ENCODE results near the gene RFX7. TPM values are rescaled to one million over a fixed set of nuclear protein-coding genes. Genes with fewer than 3 reads are reported as not detected.

Gene RFX7
- 15.0 TPM for polyA plus RNA-seq (2013, experiment 1 of 2)
- 14.7 TPM for polyA plus RNA-seq (2013, experiment 2 of 2)

DNA sequence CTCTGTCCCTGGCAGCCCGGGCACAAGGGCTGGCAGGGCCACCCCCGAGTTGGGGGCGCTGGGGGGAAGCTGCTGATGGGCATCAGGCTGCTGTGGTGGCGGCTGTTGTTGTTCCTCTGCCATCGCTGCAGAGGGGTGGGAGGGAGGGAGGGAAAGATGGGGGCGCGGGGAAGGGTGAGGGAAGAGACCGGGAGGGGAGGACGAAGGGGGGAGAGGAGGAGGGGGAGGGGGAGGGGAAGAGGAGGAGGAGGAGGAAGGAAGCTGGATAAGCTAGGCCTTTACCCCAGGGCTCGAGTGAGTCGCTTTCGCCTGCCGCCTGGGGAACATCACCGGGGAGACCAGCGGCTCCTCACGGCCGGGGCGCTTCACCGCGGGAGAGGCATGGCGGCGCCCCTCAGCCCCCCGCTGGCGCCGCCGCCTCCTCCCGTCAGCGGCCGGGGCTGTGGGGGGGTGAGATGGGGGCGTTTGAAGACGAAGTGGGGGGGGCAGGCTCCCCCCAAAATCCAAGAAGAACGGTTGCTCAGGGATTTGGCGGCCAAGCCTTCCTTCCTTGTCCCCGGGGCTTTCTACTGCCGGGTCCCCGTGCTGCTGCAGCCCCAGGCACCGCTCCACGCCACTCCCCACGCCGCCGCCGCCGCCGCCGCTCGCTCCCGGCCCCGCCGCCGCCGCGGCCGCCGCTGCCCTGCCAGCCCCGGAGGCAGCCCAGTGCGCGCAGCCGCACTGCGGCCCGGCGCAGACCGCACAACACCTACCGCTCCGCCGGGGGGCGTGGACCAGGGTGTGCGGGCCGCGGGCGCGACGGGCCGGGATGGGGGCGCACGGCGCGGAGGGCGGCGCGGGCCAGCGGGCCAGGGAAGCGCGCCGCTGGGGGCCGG lies at the start of gene RFX7:
RFX7 (minus strand) TSS at position 717 of the 875 bp plus-strand sequence; CDS start at position 123, 594 bp downstream.
- Histone ChIP-seq H2AFZ (ENCODE audit: low read depth, low read length) (peak within 1 kb of the TSS; percentile 89), H2BK5ac (ENCODE audit: low read depth, low read length, poor library complexity, severe bottlenecking) (peak within 1 kb of the TSS; percentile 97), H4K8ac (ENCODE audit: low read length) (peak within 1 kb of the TSS; percentile 85), H3K9me3 (ENCODE audit: control insufficient read depth, low read length) (no peaks in the 10 kb centered on the region), H2BK12ac (ENCODE audit: low read length in 2 of 2) (peak within 1 kb of the TSS in 1 of 2 experiments; percentile 72), H3K4ac (ENCODE audit: low read depth in 1 of 2, low read length in 2 of 2) (peak within 1 kb of the TSS; percentile 75 to 94), H3K27me3 (ENCODE audit: control insufficient read depth in 1 of 2, insufficient read depth in 1 of 2, low read length in 2 of 2) (no peaks in the 10 kb centered on the region), H3K9ac (ENCODE audit: low read length) (peak within 1 kb of the TSS; percentile 91), H4K91ac (ENCODE audit: low read length) (peak within 1 kb of the TSS; percentile 80), H3K23ac (ENCODE audit: low read length in 2 of 2) (peak within 1 kb of the TSS in 1 of 2 experiments; percentile 89), H3K4me1 (ENCODE audit: control insufficient read depth, insufficient read depth, low read depth, low read length) (peaks cover 9% of the 10 kb centered on the region), H2BK120ac (ENCODE audit: low read depth, low read length) (peak within 1 kb of the TSS; percentile 97), H2AK5ac (ENCODE audit: low read length, severe bottlenecking) (no peak within 1 kb of the TSS), H3K18ac (ENCODE audit: low read depth in 1 of 2, low read length in 2 of 2) (peak within 1 kb of the TSS; percentile 95 to 96), H3K27ac (ENCODE audit: low read length, poor library complexity, severe bottlenecking) (peak within 1 kb of the TSS; percentile 94), H3K4me2 (ENCODE audit: low read length, poor library complexity, severe bottlenecking) (peak within 1 kb of the TSS; percentile 81), H3K79me1 (replicated peaks; ENCODE audit: low read length, poor library complexity, severe bottlenecking) (peaks cover 6% of the 10 kb centered on the region), H3K14ac (ENCODE audit: low read length in 2 of 2) (peak within 1 kb of the TSS in 1 of 2 experiments; percentile 91), H3K4me3 (ENCODE audit: insufficient read depth in 1 of 2, low read depth in 1 of 2, low read length in 2 of 2) (peak within 1 kb of the TSS; percentile 88 to 93), H2BK15ac (ENCODE audit: low read depth, poor library complexity, severe bottlenecking) (peak within 1 kb of the TSS; percentile 67), H3K36me3 (ENCODE audit: control insufficient read depth in 1 of 2, insufficient read depth in 2 of 2, low read depth in 1 of 2, low read length in 2 of 2) (peaks cover 0 to 3% of the 10 kb centered on the region in 2 experiments)
- DNase-seq, result peak; percentile 81
- WGBS, result under 1% methylated on average over 57 of the region's 85 CpGs

DNA sequence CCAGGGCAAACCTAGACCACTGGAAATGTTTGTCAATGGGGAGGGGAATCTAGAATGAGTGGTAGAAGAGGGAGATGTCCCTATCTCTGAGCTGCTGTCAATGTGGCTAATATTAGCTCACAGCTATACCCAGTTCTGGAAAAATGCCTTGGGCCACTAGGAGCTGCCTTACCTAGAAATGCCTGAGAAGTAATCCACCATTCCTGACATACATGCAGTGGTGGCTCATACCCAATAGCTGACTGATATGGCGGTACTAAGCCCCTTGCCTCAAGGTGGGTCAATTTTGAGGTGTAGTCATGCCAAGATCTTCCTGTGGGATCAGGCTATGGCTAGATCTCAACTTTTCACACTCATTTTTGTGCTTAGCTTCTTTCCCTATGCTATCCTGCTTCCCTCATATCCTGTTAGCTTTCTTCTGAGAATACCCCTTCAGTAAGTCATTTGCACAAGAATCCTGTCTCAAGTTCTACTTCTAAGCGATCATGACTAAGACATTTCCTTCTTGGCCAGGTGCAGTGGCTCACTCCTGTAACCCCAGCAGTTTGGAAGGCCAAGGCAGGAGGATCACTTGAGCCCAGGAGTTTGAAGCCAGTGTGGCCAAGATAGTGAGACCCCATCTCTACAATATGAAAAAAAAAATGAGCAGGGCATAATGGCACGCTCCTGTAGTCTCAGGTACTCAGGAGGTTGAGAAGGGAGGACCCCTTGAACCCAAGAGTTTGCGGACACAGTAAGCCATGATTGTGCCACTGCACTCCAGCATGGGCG lies 49.1 kb upstream of the RFX7 start:
- 85% methylated on average over 4 of the region's 5 CpGs for WGBS
- no peak overlapping the region for H2AFZ ChIP-seq (ENCODE audit: low read depth, low read length)

DNA sequence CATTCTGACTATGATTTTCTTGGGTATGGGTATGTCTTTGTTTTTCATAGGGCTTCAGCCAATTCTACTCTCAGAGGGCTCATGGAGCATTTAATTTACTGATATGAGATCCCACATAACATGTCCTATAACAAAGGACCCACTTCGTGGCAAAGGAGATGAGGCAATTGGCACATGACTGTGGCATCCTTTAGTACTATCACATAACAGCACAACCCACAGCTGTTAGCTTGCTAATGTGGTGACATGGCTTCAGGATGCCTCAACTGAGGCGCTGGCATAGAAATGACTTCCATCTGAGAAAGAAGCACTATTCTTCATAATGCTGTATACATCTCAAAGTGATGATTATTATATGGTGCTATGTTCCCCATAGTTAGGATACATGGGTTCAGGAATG lies 48.1 kb upstream of the RFX7 start:
- no peak overlapping the region for H2AK5ac ChIP-seq (ENCODE audit: low read length, severe bottlenecking)
- no peaks in the 10 kb centered on the region for H3K36me3 ChIP-seq (ENCODE audit: control insufficient read depth in 1 of 2, insufficient read depth in 2 of 2, low read depth in 1 of 2, low read length in 2 of 2)
- H3K9ac ChIP-seq (ENCODE audit: low read length), result no peak overlapping the region
- H2AFZ ChIP-seq (ENCODE audit: low read depth, low read length), result no peak overlapping the region
- no peak overlapping the region for H4K8ac ChIP-seq (ENCODE audit: low read length)
- no peak overlapping the region for H3K4ac ChIP-seq (ENCODE audit: low read depth in 1 of 2, low read length in 2 of 2)
- H3K27me3 ChIP-seq (ENCODE audit: control insufficient read depth in 1 of 2, insufficient read depth in 1 of 2, low read length in 2 of 2), result no peaks in the 10 kb centered on the region
- no peak overlapping the region for H3K14ac ChIP-seq (ENCODE audit: low read length in 2 of 2)
- no peak overlapping the region for H3K18ac ChIP-seq (ENCODE audit: low read depth in 1 of 2, low read length in 2 of 2)
- H3K9me3 ChIP-seq (ENCODE audit: control insufficient read depth, low read length), result peaks cover 19% of the 10 kb centered on the region
- 57% methylated on average over 1 of the region's 2 CpGs for WGBS
- no peak overlapping the region for H2BK12ac ChIP-seq (ENCODE audit: low read length in 2 of 2)
- no peak overlapping the region for H4K91ac ChIP-seq (ENCODE audit: low read length)
- no peak overlapping the region for H3K4me3 ChIP-seq (ENCODE audit: insufficient read depth in 1 of 2, low read depth in 1 of 2, low read length in 2 of 2)
- H3K27ac ChIP-seq (ENCODE audit: low read length, poor library complexity, severe bottlenecking), result no peak overlapping the region
- H3K23ac ChIP-seq (ENCODE audit: low read length in 2 of 2), result no peak overlapping the region
- H2BK120ac ChIP-seq (ENCODE audit: low read depth, low read length), result no peak overlapping the region
- H3K79me1 ChIP-seq (replicated peaks; ENCODE audit: low read length, poor library complexity, severe bottlenecking), result no peaks in the 10 kb centered on the region
- no peak overlapping the region for H2BK15ac ChIP-seq (ENCODE audit: low read depth, poor library complexity, severe bottlenecking)
- H3K4me1 ChIP-seq (ENCODE audit: control insufficient read depth, insufficient read depth, low read depth, low read length), result no peaks in the 10 kb centered on the region
- H3K4me2 ChIP-seq (ENCODE audit: low read length, poor library complexity, severe bottlenecking), result no peak overlapping the region
- DNase-seq, result no peak
- H2BK5ac ChIP-seq (ENCODE audit: low read depth, low read length, poor library complexity, severe bottlenecking), result no peak overlapping the region

More for the DNA sequence above, 49.1 kb upstream of the RFX7 start:
- Histone ChIP-seq H3K9ac (ENCODE audit: low read length) (no peak overlapping the region), H3K4me2 (ENCODE audit: low read length, poor library complexity, severe bottlenecking) (no peak overlapping the region), H2BK15ac (ENCODE audit: low read depth, poor library complexity, severe bottlenecking) (no peak overlapping the region), H3K4me1 (ENCODE audit: control insufficient read depth, insufficient read depth, low read depth, low read length) (no peaks in the 10 kb centered on the region), H3K18ac (ENCODE audit: low read depth in 1 of 2, low read length in 2 of 2) (no peak overlapping the region), H3K4ac (ENCODE audit: low read depth in 1 of 2, low read length in 2 of 2) (no peak overlapping the region), H2AK5ac (ENCODE audit: low read length, severe bottlenecking) (no peak overlapping the region), H3K27ac (ENCODE audit: low read length, poor library complexity, severe bottlenecking) (no peak overlapping the region), H4K91ac (ENCODE audit: low read length) (no peak overlapping the region), H3K79me1 (replicated peaks; ENCODE audit: low read length, poor library complexity, severe bottlenecking) (no peaks in the 10 kb centered on the region), H3K4me3 (ENCODE audit: insufficient read depth in 1 of 2, low read depth in 1 of 2, low read length in 2 of 2) (no peak overlapping the region), H2BK12ac (ENCODE audit: low read length in 2 of 2) (no peak overlapping the region), H3K14ac (ENCODE audit: low read length in 2 of 2) (no peak overlapping the region), H3K27me3 (ENCODE audit: control insufficient read depth in 1 of 2, insufficient read depth in 1 of 2, low read length in 2 of 2) (no peaks in the 10 kb centered on the region), H3K36me3 (ENCODE audit: control insufficient read depth in 1 of 2, insufficient read depth in 2 of 2, low read depth in 1 of 2, low read length in 2 of 2) (no peaks in the 10 kb centered on the region), H3K9me3 (ENCODE audit: control insufficient read depth, low read length) (peaks cover 17% of the 10 kb centered on the region), H2BK120ac (ENCODE audit: low read depth, low read length) (no peak overlapping the region), H2BK5ac (ENCODE audit: low read depth, low read length, poor library complexity, severe bottlenecking) (no peak overlapping the region), H4K8ac (ENCODE audit: low read length) (no peak overlapping the region), H3K23ac (ENCODE audit: low read length in 2 of 2) (no peak overlapping the region)
- DNase-seq, result no peak

DNA sequence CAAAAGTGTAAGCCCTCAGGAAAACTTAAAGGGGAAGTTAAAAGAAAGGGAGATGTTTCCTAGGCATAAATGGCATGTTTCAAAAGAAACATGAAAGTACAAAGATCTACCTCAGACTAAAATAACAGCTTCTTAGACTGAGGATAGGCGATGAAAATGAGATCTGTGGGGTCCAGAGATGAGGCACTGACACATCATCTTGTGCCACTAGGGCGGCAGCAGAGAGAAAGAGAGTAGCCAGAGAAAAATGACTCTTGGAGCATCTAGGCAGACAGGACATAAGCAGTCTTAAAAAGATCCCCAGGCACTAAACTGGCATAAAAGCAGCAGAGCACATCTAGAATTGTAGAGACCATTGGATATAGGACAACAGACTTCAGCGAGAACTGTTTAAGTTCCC lies 42.5 kb upstream of the RFX7 start:
- no peak overlapping the region for H3K4me3 ChIP-seq (ENCODE audit: insufficient read depth in 1 of 2, low read depth in 1 of 2, low read length in 2 of 2)
- no peaks in the 10 kb centered on the region for H3K79me1 ChIP-seq (replicated peaks; ENCODE audit: low read length, poor library complexity, severe bottlenecking)
- H2BK12ac ChIP-seq (ENCODE audit: low read length in 2 of 2), result no peak overlapping the region
- H2BK15ac ChIP-seq (ENCODE audit: low read depth, poor library complexity, severe bottlenecking), result no peak overlapping the region
- no peak overlapping the region for H3K4me2 ChIP-seq (ENCODE audit: low read length, poor library complexity, severe bottlenecking)
- no peak overlapping the region for H2BK120ac ChIP-seq (ENCODE audit: low read depth, low read length)
- H4K8ac ChIP-seq (ENCODE audit: low read length), result no peak overlapping the region
- no peak overlapping the region for H3K18ac ChIP-seq (ENCODE audit: low read depth in 1 of 2, low read length in 2 of 2)
- H2AK5ac ChIP-seq (ENCODE audit: low read length, severe bottlenecking), result no peak overlapping the region
- H3K36me3 ChIP-seq (ENCODE audit: control insufficient read depth in 1 of 2, insufficient read depth in 2 of 2, low read depth in 1 of 2, low read length in 2 of 2), result no peaks in the 10 kb centered on the region
- no peak overlapping the region for H3K23ac ChIP-seq (ENCODE audit: low read length in 2 of 2)
- no peak overlapping the region for H3K27ac ChIP-seq (ENCODE audit: low read length, poor library complexity, severe bottlenecking)
- H3K4me1 ChIP-seq (ENCODE audit: control insufficient read depth, insufficient read depth, low read depth, low read length), result no peaks in the 10 kb centered on the region
- H3K27me3 ChIP-seq (ENCODE audit: control insufficient read depth in 1 of 2, insufficient read depth in 1 of 2, low read length in 2 of 2), result no peaks in the 10 kb centered on the region
- H2AFZ ChIP-seq (ENCODE audit: low read depth, low read length), result no peak overlapping the region
- DNase-seq, result no peak
- WGBS, result 57% methylated on average over 3 of the region's 3 CpGs
- H3K9ac ChIP-seq (ENCODE audit: low read length), result no peak overlapping the region
- no peak overlapping the region for H3K4ac ChIP-seq (ENCODE audit: low read depth in 1 of 2, low read length in 2 of 2)
- peaks cover 19% of the 10 kb centered on the region for H3K9me3 ChIP-seq (ENCODE audit: control insufficient read depth, low read length)
- no peak overlapping the region for H4K91ac ChIP-seq (ENCODE audit: low read length)
- H2BK5ac ChIP-seq (ENCODE audit: low read depth, low read length, poor library complexity, severe bottlenecking), result no peak overlapping the region
- no peak overlapping the region for H3K14ac ChIP-seq (ENCODE audit: low read length in 2 of 2)

All from mesenchymal stem cell (in vitro differentiated cells and primary cell).